ENCODE measurements around the gene KAZN.

The KAZN gene

GRCh38 chr1:14853518-14853917 is 255.0 kb downstream of the KAZN start:
- no peak for DNase-seq (ENCODE audit: low read depth in 2 of 2)

DNA sequence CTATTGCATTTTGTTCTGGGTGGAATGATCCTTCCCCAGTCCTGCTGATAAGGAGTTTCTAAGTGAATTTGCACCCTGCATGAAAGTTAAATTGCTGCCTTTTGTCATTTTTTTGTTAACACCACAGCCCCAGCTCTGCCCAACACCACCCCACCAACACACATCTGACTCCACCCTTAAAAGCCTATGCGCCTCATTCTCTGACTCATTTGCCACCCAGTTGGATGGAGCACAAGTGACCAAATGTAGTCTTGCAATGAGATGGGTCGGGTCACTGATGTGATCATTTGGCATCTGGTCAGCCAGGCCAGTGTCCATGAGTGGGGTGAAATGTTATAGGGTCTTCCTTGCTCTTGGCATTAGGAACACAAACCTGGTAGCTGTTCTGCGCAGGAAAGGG is 256.8 kb downstream of the KAZN start:
- no peak for DNase-seq (ENCODE audit: low read depth in 2 of 2)

DNA sequence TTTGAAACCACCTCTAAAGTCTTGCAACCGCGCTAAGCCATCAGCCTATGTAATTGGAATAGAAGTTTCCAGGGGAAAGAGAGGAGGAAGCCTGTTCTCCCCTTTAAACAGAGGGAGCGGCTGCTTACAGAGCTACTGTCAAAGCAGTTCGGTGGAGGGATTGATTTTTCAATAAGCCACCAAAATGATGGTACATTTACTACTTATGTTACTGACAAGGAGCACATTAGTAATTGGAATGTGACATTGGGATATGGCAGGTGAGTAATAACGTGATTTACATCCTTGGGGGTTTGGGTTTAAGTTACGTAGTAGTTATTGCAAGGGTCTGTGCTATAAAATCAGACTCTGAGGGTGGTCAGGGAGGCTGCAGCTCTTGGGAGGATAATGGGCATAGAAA is 257.3 kb downstream of the KAZN start:
- no peak for DNase-seq (ENCODE audit: low read depth in 2 of 2)

- no peak for DNase-seq (ENCODE audit: low read depth in 2 of 2)
Measured at GRCh38 chr1:14857436-14858195, 259.1 kb downstream of the KAZN start.

DNA sequence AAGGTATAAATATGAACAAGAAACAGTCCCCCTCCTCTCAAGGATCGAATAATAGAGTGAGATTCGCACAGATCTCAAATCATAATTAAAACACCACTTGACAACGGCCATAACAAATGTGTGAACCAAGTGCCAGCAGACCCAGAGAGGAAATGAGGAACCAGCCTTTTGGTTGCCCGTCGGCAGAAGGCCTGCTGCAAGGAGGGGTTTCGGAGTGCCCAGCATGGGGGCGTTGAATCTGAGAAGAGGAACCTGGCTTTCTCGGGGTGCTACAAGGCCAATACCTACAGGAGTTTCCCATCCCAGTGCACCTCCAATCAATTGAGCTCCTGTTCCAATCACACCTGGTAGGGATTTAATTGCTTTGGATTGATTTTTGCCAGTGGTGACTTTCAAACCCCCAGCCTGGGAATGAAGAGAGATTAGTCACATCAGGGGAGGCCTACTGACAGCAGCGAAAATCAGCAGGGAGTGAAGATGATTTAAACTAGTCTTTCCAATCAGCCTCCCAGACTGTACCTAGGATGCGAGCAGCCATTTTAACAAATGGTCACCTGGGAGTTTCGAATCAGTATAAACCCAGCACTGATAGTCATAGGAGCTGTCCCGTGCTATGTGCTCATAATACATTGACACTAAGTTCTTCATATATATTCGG is 263.8 kb downstream of the KAZN start:
- no peak for DNase-seq (ENCODE audit: low read depth in 2 of 2)

- DNase-seq (ENCODE audit: low read depth in 2 of 2), result no peak
Measured at GRCh38 chr1:14865106-14865505, 266.6 kb downstream of the KAZN start.

- DNase-seq (ENCODE audit: low read depth in 2 of 2), result no peak
Measured at GRCh38 chr1:14866911-14867612, 268.6 kb downstream of the KAZN start.

GRCh38 chr1:14869187-14869586 is 270.7 kb downstream of the KAZN start:
- DNase-seq (ENCODE audit: low read depth in 2 of 2), result no peak

DNA sequence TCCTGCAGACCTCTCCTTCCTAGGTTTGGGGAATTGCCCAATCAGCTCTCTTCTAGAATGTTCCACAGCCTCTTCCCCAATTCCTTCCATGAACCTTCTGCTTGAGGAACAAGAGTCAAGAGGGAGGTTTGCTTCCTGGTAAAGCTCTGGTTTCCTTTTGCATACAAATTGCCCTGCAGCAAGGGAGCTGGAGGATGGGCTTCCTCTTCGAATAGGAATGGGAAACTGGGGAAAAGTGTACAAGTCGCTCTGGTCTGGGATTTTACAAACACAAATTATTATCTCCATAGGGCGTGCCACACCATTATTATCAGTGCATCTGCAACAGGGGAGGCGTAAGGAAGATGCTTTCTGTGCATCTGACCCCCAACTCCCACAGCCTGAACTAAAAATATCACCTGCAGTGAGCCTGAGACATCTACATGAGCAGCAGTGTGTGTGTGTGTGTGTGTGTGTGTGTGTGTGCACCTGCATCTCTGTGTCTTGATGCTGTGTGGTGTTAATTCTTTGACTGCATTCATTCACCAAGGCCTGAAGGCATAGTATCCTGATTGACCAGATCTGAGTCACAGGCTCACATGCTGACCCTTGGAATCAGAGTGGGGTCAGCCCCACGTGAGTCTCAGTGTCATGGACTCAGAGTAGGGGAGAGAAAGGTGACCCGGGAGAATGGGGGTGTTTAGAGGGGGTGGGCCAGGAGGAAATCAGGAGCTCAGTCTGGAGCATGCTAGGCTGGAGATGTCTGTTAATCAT is 272.9 kb downstream of the KAZN start:
- no peak for DNase-seq (ENCODE audit: low read depth in 2 of 2)

GRCh38 chr1:14872762-14873161 is 274.3 kb downstream of the KAZN start:
- no peak for DNase-seq (ENCODE audit: low read depth in 2 of 2)

DNA sequence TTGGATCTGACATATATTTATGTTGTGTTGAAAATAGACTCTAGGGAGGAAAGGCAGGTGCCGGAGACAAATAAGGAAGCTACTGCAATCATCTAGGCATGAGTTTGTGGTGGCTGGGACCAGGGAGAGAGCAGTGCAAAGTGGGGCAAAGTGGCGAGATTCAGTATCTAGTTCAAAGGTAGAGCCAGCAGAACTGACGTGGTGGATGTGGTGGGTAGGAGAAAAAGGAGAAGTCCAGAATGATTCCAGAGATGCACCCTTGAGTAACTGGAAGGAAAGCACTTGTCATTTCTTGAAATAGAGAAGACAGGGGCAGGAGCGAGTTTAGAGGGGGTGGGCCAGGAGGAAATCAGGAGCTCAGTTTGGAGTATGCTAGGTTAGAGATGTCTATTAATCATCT is 275.2 kb downstream of the KAZN start:
- no peak for DNase-seq (ENCODE audit: low read depth in 2 of 2)

- no peak for DNase-seq (ENCODE audit: low read depth in 2 of 2)
Measured at GRCh38 chr1:14875524-14876509, 277.3 kb downstream of the KAZN start.

DNA sequence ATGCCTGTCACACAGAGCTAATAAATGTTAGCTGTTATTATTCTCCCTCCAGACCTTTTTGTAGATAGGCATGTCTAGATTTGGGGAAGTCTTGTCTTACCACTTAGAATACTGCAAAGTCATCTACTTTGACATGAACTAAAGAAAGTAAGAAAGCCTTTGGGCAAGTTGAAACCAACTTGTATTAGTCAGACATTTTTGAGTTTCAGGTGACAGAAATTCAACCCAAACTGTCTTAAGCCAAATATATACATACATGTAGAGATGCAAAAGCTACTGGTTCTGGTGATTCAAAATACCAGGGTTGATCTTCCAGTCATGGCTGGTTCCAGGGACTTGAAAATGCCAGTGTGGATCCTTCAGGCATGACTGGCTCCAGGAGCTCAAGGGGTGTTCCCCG is 278.3 kb downstream of the KAZN start:
- DNase-seq (ENCODE audit: low read depth in 2 of 2), result no peak

- DNase-seq (ENCODE audit: low read depth in 2 of 2), result no peak
Measured at GRCh38 chr1:14877224-14877623, 278.7 kb downstream of the KAZN start.

- DNase-seq (ENCODE audit: low read depth in 2 of 2), result no peak
Measured at GRCh38 chr1:14878124-14878523, 279.6 kb downstream of the KAZN start.

GRCh38 chr1:14878951-14879350 is 280.5 kb downstream of the KAZN start:
- DNase-seq (ENCODE audit: low read depth in 2 of 2), result no peak

DNA sequence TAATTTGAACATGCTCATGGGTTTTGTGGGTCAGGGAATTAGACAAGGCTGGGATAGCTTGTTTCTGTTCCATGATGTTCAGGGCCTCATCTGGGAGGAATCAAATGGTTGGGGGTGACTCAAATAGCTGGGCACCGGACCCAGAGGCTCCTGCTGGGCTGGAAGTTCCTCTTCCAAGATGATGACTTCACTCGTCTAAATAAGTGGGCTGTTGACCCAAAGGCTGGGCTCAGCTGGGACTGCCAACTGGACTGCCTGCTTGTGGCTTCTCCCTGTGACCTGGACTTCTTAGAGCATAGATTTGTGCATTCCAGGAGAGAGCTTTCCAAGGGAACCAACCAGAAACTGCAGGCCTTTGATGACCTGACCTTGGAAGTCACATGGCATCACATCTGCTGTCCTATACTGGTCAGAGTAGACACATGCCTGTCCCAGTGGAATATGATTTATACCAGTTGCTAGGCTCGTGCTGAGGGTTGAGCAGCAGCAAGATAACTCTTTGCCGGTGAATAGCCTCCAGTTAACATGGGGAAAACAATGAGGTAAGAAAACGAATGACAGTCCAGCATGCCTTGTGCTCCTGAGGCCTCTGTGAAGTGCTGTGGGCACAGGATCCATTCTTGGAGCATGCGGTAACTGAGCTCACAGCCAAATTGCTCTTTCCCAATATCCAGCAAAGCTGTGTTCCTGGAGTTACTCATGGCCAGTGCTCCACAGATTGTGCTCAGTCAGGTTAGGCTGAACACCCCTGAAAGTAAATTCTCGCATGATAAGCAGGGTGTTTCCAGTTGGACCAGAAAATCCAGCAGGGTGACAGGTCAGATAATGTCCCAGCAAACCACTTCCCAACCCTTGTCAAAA is 282.2 kb downstream of the KAZN start:
- no peak for DNase-seq (ENCODE audit: low read depth in 2 of 2)

- DNase-seq (ENCODE audit: low read depth in 2 of 2), result no peak
Measured at GRCh38 chr1:14881775-14882672, 283.5 kb downstream of the KAZN start.

DNA sequence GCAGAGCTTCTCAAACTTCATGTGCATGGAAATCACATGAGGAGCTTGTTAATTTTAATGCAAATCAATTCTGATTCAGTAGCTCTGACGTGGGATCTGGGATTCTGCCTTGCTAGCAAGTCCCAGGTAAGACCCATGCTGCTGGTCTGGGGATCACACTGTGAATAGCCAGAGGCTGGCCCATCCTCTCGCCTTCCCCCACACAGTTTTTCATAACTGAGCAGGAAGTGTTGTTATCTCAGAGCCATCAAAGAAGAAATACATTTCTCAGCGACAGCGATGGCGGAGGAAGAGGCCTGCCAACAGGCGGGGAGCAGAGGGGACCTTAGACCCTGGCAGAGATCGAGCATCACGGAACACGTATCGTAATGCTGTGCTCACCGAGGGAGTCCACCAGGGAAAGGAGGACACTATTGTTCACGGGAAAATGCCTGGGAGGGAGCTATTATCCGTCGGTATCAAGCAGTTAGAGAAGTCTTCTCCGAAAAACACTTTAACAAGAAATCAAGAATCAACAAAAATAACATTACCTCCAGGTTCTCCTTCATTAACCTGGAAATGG is 286.2 kb downstream of the KAZN start:
- DNase-seq (ENCODE audit: low read depth in 2 of 2), result no peak

Measured in stimulated activated CD4-positive, alpha-beta T cell treated with anti-CD3 and anti-CD28 coated beads, Interleukin-15, amount 100 ng/mL, for 48 hours (primary cell).